Ishikawa (cell line): ENCODE results near the gene SHISA8.

Source experiments
- CEBPB ChIP-seq: IDR thresholded peaks from 2 replicates; pipeline ENCODE4 v1.6.1; 2012
- CREB1 ChIP-seq: IDR thresholded peaks from 2 replicates; pipeline ENCODE4 v1.6.1; 2012; ENCODE audit warnings: low read depth
- EP300 ChIP-seq: IDR thresholded peaks from 2 replicates; pipeline ENCODE4 v1.6.1; 2012; ENCODE audit warnings: borderline replicate concordance
- RAD21 ChIP-seq: IDR thresholded peaks from 2 replicates; pipeline ENCODE4 v1.6.1; 2012; ENCODE audit warnings: low read depth
- TAF1 ChIP-seq: IDR thresholded peaks from 2 replicates; pipeline ENCODE4 v1.6.1; 2012; ENCODE audit warnings: low read depth, mild to moderate bottlenecking
- TCF12 ChIP-seq: IDR thresholded peaks from 2 replicates; pipeline ENCODE4 v1.6.1; 2012; ENCODE audit warnings: low read depth
- YY1 ChIP-seq: IDR thresholded peaks from 2 replicates; pipeline ENCODE4 v1.6.1; 2012; ENCODE audit warnings: low read depth
- TF ChIP-seq, protein P1 (sequence below): IDR thresholded peaks from 2 replicates; pipeline ENCODE4 v1.6.1; 2012; ENCODE audit warnings: low read depth, mild to moderate bottlenecking
- TF ChIP-seq, protein P2 (sequence below): IDR thresholded peaks from 2 replicates; pipeline ENCODE4 v1.6.1; 2012

DNA sequence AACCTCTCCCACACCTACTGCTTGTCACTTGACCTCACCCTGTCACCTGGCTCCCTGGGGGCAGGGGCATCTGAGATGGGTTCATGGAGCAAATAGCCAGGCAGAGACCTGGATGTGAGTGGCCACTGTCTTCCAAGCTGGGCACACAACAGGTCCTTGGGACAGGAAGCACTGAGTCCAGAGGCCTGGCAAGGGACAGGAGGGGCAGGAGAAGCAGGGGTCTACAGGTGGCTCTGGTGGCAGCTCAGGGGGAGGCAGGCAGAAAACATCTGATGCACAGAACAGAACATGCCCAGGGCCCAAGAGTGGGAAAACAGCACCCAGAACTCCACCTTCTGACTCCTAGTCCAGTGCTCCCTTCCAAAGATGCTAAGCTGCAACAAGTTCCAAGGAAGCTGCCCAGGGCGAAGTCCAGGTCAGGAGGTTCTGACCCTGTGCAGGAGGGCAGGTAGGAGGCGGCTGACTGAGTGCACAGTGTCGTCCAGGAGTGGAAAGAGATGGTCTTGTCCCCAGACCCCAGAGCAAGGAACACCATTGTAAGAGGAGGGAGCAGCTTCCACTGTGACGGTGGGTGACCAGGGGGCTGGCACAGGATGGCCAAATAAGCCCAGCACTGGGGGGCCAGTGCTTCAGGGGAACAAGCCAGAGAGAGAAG, 8.2 kb upstream of the SHISA8 start:
- no peak for TF ChIP-seq YY1
- no peak for TF ChIP-seq RAD21
- no peak for TF ChIP-seq CREB1
- TF ChIP-seq CEBPB, result no peak
- TF ChIP-seq TAF1, result no peak
- TF ChIP-seq EP300, result no peak
- TF ChIP-seq, protein P1, sequence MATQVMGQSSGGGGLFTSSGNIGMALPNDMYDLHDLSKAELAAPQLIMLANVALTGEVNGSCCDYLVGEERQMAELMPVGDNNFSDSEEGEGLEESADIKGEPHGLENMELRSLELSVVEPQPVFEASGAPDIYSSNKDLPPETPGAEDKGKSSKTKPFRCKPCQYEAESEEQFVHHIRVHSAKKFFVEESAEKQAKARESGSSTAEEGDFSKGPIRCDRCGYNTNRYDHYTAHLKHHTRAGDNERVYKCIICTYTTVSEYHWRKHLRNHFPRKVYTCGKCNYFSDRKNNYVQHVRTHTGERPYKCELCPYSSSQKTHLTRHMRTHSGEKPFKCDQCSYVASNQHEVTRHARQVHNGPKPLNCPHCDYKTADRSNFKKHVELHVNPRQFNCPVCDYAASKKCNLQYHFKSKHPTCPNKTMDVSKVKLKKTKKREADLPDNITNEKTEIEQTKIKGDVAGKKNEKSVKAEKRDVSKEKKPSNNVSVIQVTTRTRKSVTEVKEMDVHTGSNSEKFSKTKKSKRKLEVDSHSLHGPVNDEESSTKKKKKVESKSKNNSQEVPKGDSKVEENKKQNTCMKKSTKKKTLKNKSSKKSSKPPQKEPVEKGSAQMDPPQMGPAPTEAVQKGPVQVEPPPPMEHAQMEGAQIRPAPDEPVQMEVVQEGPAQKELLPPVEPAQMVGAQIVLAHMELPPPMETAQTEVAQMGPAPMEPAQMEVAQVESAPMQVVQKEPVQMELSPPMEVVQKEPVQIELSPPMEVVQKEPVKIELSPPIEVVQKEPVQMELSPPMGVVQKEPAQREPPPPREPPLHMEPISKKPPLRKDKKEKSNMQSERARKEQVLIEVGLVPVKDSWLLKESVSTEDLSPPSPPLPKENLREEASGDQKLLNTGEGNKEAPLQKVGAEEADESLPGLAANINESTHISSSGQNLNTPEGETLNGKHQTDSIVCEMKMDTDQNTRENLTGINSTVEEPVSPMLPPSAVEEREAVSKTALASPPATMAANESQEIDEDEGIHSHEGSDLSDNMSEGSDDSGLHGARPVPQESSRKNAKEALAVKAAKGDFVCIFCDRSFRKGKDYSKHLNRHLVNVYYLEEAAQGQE, result no peak
- TF ChIP-seq, protein P2, sequence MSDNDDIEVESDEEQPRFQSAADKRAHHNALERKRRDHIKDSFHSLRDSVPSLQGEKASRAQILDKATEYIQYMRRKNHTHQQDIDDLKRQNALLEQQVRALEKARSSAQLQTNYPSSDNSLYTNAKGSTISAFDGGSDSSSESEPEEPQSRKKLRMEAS, result no peak
- no peak for TF ChIP-seq TCF12
